Suprapubic skin (tissue), 4 donors: Measurements from ENCODE around the gene MVD. TPM values are rescaled to one million over a fixed set of nuclear protein-coding genes. Genes with fewer than 3 reads are reported as not detected.
"Not testable (repeated sequence)": the region's sequence is repeated elsewhere in the genome, so short reads cannot be mapped to it uniquely, and the experiment has no call there.

ENCODE experiments used
- DNase-seq, 2 donors: peaks; one replicate each; pipeline ENCODE4 v3.0.0-alpha.2; 2019; ENCODE audit warnings: low spot score in 2 of 2
- H3K27ac ChIP-seq: fragments of 200-600 bp; sonication (generic); one replicate; pipeline ENCODE4 v1.5.1; 2019
- H3K27me3 ChIP-seq: fragments of 200-600 bp; sonication (generic); one replicate; pipeline ENCODE4 v1.5.1; 2019
- H3K36me3 ChIP-seq: fragments of 200-600 bp; sonication (generic); one replicate; pipeline ENCODE4 v1.5.1; 2019
- H3K4me1 ChIP-seq: fragments of 200-600 bp; sonication (generic); one replicate; pipeline ENCODE4 v1.5.1; 2019
- H3K4me3 ChIP-seq: fragments of 200-600 bp; sonication (generic); one replicate; pipeline ENCODE4 v1.5.1; 2019; ENCODE audit warnings: mild to moderate bottlenecking
- H3K9me3 ChIP-seq: fragments of 200-600 bp; sonication (generic); one replicate; pipeline ENCODE4 v1.5.1; 2019
- EP300 ChIP-seq: sonication (generic); formaldehyde crosslinking; IDR thresholded peaks from one replicate; pipeline ENCODE4 v1.6.1; 2017; ENCODE audit warnings: antibody characterized with exemption
- POLR2A ChIP-seq, 2 donors: fragments of 450-650 bp; IDR thresholded peaks; one replicate each; pipeline ENCODE4 v1.6.1; 2017; ENCODE audit warnings: antibody characterized with exemption in 2 of 2, mild to moderate bottlenecking in 2 of 2, moderate library complexity in 2 of 2
- POLR2AphosphoS5 ChIP-seq, 3 donors: sonication (generic); formaldehyde crosslinking; IDR thresholded peaks; one replicate each; pipeline ENCODE4 v1.6.1; 2017; ENCODE audit warnings: antibody characterized with exemption in 3 of 3
- WGBS: methylation state at CpG from one replicate; pipeline ENCODE4 v1.1.5; 2018; 5-methylcytosine and 5-hydroxymethylcytosine counted together
- total RNA-seq, 4 donors: library from RNA; depleted of rRNA; stranded (reverse); fragments of >200 nt; gene quantifications; one replicate each; pipeline ENCODE4 v1.1.0, GENCODE V29; 2016
- TF ChIP-seq, protein P1 (sequence below), 2 donors: fragments of 200-600 bp in 1 of 2; fragments of 450-650 bp in 1 of 2; sonication (generic) in 1 of 2; IDR thresholded peaks; one replicate each; pipeline ENCODE4 v1.5.1; 2016 to 2019; ENCODE audit warnings: antibody characterized with exemption in 2 of 2, mild to moderate bottlenecking in 1 of 2, moderate library complexity in 1 of 2

Gene MVD
- total RNA-seq, 4 donors from 2014 or later = 18.9 to 77.6 (median 44.7) TPM

DNA sequence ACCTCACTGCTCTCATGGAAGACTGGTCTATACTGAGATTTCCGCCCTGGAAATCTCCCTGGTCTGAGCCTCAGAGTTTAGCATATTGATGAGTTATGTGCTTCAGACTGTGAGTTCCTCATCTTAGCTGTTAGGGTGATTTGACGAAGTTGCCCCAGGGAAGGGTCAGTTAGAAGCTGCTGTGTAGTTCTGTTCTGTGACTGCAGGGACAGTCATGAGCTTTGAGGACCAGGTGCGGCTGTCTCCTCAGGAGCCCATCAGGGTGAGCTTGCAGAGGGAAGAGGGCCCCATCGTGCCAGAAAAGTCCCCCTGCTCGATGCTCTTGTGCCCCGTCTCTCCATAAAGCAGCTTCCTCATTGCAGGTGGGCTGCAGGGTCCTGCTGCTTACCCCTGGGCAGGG lies 52.8 kb downstream of the MVD start:
- 90% methylated on average over 6 of the region's 6 CpGs for WGBS
- Histone ChIP-seq H3K4me3 (no peak overlapping the region), H3K4me1 (no peaks in the 10 kb centered on the region), H3K27me3 (no peaks in the 10 kb centered on the region), H3K27ac (no peak overlapping the region), H3K9me3 (no peaks in the 10 kb centered on the region), H3K36me3 (peaks cover 63% of the 10 kb centered on the region)
- DNase-seq = no peak
- no peak for TF ChIP-seq EP300
- TF ChIP-seq, protein P1, sequence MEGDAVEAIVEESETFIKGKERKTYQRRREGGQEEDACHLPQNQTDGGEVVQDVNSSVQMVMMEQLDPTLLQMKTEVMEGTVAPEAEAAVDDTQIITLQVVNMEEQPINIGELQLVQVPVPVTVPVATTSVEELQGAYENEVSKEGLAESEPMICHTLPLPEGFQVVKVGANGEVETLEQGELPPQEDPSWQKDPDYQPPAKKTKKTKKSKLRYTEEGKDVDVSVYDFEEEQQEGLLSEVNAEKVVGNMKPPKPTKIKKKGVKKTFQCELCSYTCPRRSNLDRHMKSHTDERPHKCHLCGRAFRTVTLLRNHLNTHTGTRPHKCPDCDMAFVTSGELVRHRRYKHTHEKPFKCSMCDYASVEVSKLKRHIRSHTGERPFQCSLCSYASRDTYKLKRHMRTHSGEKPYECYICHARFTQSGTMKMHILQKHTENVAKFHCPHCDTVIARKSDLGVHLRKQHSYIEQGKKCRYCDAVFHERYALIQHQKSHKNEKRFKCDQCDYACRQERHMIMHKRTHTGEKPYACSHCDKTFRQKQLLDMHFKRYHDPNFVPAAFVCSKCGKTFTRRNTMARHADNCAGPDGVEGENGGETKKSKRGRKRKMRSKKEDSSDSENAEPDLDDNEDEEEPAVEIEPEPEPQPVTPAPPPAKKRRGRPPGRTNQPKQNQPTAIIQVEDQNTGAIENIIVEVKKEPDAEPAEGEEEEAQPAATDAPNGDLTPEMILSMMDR (IDR thresholded peaks at IDR 0.05) = no peak
- no peak for TF ChIP-seq POLR2A (IDR thresholded peaks at IDR 0.05)
- no peak for TF ChIP-seq POLR2AphosphoS5 (IDR thresholded peaks at IDR 0.05)

DNA sequence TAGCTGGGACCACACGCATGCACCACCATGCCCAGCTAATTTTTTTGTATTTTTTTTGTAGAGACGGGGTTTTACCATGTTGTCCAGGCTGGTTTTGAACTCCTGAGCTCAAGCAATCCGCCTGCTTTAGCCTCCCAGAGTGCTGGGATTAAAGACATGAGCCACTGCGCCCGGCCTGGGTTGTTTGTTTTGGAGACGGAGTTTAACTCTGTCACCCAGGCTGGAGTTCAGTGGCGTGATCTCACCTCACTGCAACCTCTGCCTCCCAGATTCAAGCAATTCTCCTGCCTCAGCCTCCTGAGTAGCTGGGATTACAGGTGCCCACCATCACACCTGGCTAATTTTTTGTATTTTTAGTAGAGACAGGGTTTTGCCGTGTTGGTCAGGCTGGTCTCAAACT lies 53.5 kb downstream of the MVD start:
- not testable (repeated sequence) for H3K9me3 ChIP-seq, DNase-seq, H3K4me3 ChIP-seq, H3K4me1 ChIP-seq, H3K27ac ChIP-seq, H3K27me3 ChIP-seq
- WGBS = 97% methylated on average over 8 of the region's 8 CpGs
- H3K36me3 ChIP-seq = peaks cover 65% of the 10 kb centered on the region

DNA sequence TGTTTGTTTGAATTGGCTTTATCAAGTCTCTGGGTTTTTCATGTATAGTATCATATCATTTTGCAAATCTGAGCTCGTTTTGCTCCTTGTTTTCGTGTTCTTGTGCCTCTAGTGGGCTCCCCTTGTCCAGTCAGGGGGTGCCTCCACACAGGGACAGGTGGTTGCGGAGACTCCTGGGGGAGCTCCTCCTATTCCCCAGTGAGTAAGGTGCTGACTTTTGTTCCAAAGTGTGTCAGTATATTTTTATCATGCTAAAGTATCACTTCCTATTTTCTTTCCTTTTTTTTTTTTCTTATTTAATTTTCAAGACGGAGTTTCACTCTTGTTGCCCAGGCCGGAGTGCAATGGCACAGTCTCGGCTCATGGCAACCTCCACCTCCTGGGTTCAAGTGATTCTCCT lies 54.8 kb downstream of the MVD start:
- no peak for TF ChIP-seq POLR2AphosphoS5 (IDR thresholded peaks at IDR 0.05)
- TF ChIP-seq EP300 = no peak
- TF ChIP-seq, protein P1 (IDR thresholded peaks at IDR 0.05) = no peak
- no peak for TF ChIP-seq POLR2A (IDR thresholded peaks at IDR 0.05)
- 96% methylated on average over 6 of the region's 6 CpGs for WGBS
- H3K27ac ChIP-seq = no peak overlapping the region
- no peaks in the 10 kb centered on the region for H3K4me1 ChIP-seq
- no peaks in the 10 kb centered on the region for H3K27me3 ChIP-seq
- H3K4me3 ChIP-seq = no peak overlapping the region
- no peak for DNase-seq
- H3K9me3 ChIP-seq = no peaks in the 10 kb centered on the region
- peaks cover 63% of the 10 kb centered on the region for H3K36me3 ChIP-seq

DNA sequence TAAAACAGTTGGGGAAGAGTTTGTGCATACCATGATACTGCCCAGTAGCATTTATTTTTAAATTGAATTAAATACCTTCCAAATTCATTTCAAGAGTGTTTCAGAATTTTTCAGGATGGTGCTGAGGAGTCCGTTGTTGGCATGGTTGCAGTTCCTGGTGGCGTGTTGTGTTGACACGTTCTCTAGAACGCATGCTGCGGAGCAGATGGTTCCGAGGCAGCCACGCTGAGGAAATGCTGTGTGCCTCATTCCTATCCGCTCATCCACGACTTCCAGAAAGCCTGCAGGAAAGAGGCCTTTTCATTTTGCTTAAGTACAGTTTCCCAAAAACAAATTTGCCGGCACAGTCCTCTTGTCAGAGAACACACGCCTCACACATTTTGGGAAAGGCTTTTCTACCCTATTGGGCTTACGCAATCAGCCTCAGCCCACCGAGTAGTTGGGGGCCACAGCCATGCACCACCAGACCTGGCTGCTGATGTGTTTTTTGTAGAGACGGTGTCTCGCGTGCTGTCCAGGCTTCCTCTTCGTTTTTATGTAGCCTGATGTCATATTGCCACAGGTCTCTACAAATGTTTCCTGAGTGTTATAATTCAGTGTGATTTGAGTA lies 56.6 kb downstream of the MVD start:
- Histone ChIP-seq H3K4me3 (no peak overlapping the region), H3K27ac (no peak overlapping the region), H3K36me3 (peaks cover 67% of the 10 kb centered on the region), H3K9me3 (no peaks in the 10 kb centered on the region), H3K4me1 (peaks cover 12% of the 10 kb centered on the region), H3K27me3 (no peaks in the 10 kb centered on the region)
- no peak for DNase-seq
- WGBS = 88% methylated on average over 17 of the region's 17 CpGs
- no peak for TF ChIP-seq POLR2A (IDR thresholded peaks at IDR 0.05)
- TF ChIP-seq, protein P1 (IDR thresholded peaks at IDR 0.05) = no peak
- no peak for TF ChIP-seq POLR2AphosphoS5 (IDR thresholded peaks at IDR 0.05)
- TF ChIP-seq EP300 = no peak

DNA sequence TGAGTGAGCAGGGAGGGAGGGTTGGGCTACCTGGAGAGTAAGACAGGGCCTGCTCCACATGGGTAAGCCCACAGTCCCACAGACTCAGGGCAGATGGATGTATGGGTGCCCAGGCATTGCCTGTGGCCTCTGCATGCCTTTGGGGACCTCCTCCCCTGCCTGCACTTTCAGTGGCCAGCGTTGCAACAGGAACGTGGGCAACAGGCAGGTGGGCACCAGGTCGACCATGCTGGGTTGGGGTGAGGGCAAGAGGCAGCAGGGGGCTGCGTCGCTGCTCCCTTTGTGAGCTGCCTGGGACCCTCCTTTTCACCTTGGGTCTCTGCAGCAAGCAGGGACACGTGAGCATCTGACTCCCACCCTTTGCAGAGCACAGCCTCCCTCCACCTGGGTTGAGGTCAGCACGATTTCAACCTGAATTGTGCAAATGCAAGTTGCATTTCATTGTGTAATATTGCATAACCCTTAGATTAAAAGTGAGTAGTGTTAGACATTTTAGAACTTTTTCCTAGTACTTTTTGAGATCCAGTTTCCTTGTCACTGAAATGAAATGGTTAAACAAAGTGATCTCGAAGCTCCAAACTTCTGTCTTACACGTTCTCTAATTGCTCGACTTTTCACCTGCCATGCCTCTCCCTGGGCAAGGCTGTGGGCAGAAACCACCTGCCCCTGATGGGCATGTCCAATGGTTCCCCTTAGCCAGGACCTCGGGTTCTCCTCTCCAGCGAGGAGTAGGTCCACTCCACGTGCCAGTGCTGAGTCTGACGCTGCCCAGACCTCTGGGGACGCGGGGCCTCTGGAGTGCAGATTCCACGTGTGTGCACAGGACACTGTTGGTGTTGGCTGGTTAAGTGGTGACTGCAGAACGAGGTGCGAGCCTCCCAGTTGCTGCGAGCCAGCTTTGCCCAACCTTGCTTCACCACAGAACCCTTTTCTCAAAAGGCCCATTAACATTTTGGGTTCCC lies 57.4 kb downstream of the MVD start:
- H3K9me3 ChIP-seq = no peaks in the 10 kb centered on the region
- H3K27ac ChIP-seq = no peak overlapping the region
- 76% methylated on average over 15 of the region's 20 CpGs for WGBS
- peaks cover 65% of the 10 kb centered on the region for H3K36me3 ChIP-seq
- H3K4me1 ChIP-seq = peaks cover 15% of the 10 kb centered on the region
- H3K27me3 ChIP-seq = no peaks in the 10 kb centered on the region
- TF ChIP-seq, protein P1 (IDR thresholded peaks at IDR 0.05) = no peak
- TF ChIP-seq POLR2AphosphoS5 (IDR thresholded peaks at IDR 0.05) (no peak), EP300 (no peak), POLR2A (IDR thresholded peaks at IDR 0.05) (no peak)
- H3K4me3 ChIP-seq = no peak overlapping the region
- DNase-seq = no peak
